Measurements from ENCODE around the gene TBL1Y. TPM values are rescaled to one million over a fixed set of nuclear protein-coding genes. Genes with fewer than 3 reads are reported as not detected.

TBL1Y gene
- total RNA-seq, 1 donor from 2014 or later, result not detected

GRCh38 chrY:6968191-6968590 lies 57.7 kb downstream of the TBL1Y start:
- H3K36me3 Mint-ChIP-seq (ENCODE audit: insufficient read depth), result no peaks in the 10 kb centered on the region
- no peak for DNase-seq (ENCODE audit: low spot score, unreplicated experiment)
- TF ChIP-seq, protein P1, sequence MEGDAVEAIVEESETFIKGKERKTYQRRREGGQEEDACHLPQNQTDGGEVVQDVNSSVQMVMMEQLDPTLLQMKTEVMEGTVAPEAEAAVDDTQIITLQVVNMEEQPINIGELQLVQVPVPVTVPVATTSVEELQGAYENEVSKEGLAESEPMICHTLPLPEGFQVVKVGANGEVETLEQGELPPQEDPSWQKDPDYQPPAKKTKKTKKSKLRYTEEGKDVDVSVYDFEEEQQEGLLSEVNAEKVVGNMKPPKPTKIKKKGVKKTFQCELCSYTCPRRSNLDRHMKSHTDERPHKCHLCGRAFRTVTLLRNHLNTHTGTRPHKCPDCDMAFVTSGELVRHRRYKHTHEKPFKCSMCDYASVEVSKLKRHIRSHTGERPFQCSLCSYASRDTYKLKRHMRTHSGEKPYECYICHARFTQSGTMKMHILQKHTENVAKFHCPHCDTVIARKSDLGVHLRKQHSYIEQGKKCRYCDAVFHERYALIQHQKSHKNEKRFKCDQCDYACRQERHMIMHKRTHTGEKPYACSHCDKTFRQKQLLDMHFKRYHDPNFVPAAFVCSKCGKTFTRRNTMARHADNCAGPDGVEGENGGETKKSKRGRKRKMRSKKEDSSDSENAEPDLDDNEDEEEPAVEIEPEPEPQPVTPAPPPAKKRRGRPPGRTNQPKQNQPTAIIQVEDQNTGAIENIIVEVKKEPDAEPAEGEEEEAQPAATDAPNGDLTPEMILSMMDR (IDR thresholded peaks at IDR 0.05; ENCODE audit: unreplicated experiment), result no peak
- no peak overlapping the region for H3K4me3 Mint-ChIP-seq (ENCODE audit: low read depth)
- no peaks in the 10 kb centered on the region for H3K27me3 Mint-ChIP-seq
- no peaks in the 10 kb centered on the region for H3K4me1 Mint-ChIP-seq (ENCODE audit: low read depth)
- no peaks in the 10 kb centered on the region for H3K9me3 Mint-ChIP-seq (ENCODE audit: low read depth)
- H3K27ac Mint-ChIP-seq, result no peak overlapping the region

GRCh38 chrY:6972271-6972887 lies 61.9 kb downstream of the TBL1Y start:
- H3K27me3 Mint-ChIP-seq, result no peaks in the 10 kb centered on the region
- no peak overlapping the region for H3K27ac Mint-ChIP-seq
- no peaks in the 10 kb centered on the region for H3K4me1 Mint-ChIP-seq (ENCODE audit: low read depth)
- DNase-seq (ENCODE audit: low spot score, unreplicated experiment), result no peak
- no peaks in the 10 kb centered on the region for H3K36me3 Mint-ChIP-seq (ENCODE audit: insufficient read depth)
- no peaks in the 10 kb centered on the region for H3K9me3 Mint-ChIP-seq (ENCODE audit: low read depth)
- TF ChIP-seq, protein P1 (IDR thresholded peaks at IDR 0.05; ENCODE audit: unreplicated experiment), result no peak
- H3K4me3 Mint-ChIP-seq (ENCODE audit: low read depth), result no peak overlapping the region

DNA sequence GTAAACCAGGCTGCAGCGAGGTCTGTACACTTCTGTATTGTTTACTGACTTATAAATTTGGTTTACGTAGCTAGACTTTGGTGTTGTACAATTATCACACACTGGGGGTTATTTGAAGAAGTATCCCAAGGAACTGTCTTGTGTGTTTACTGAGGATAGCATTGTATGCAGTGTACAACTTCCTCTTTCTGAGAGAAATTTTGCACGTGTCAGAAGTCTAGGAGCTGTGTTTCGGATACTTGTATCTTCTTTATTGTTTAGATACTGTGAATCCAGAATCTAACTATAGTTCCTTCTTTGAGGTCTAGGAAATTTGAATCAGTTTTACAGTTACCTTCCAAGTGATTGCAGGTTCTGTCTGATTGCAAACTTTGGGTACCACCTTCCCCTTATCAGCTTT lies 64.5 kb downstream of the TBL1Y start:
- Mint-ChIP-seq H3K36me3 (ENCODE audit: insufficient read depth) (no peaks in the 10 kb centered on the region), H3K27ac (no peak overlapping the region), H3K27me3 (no peaks in the 10 kb centered on the region), H3K4me1 (ENCODE audit: low read depth) (no peaks in the 10 kb centered on the region), H3K4me3 (ENCODE audit: low read depth) (no peak overlapping the region), H3K9me3 (ENCODE audit: low read depth) (no peaks in the 10 kb centered on the region)
- TF ChIP-seq, protein P1 (IDR thresholded peaks at IDR 0.05; ENCODE audit: unreplicated experiment), result no peak
- no peak for DNase-seq (ENCODE audit: low spot score, unreplicated experiment)

GRCh38 chrY:6977783-6978182 lies 67.3 kb downstream of the TBL1Y start:
- Mint-ChIP-seq H3K4me1 (ENCODE audit: low read depth) (no peaks in the 10 kb centered on the region), H3K9me3 (ENCODE audit: low read depth) (no peaks in the 10 kb centered on the region), H3K4me3 (ENCODE audit: low read depth) (no peak overlapping the region), H3K27ac (no peak overlapping the region), H3K36me3 (ENCODE audit: insufficient read depth) (no peaks in the 10 kb centered on the region), H3K27me3 (no peaks in the 10 kb centered on the region)
- no peak for DNase-seq (ENCODE audit: low spot score, unreplicated experiment)
- TF ChIP-seq, protein P1 (IDR thresholded peaks at IDR 0.05; ENCODE audit: unreplicated experiment), result no peak

GRCh38 chrY:6983221-6983620 lies 72.7 kb downstream of the TBL1Y start:
- H3K36me3 Mint-ChIP-seq (ENCODE audit: insufficient read depth), result no peaks in the 10 kb centered on the region

More at GRCh38 chrY:6983221-6983620, 72.7 kb downstream of the TBL1Y start:
- Mint-ChIP-seq H3K27me3 (no peaks in the 10 kb centered on the region), H3K4me3 (ENCODE audit: low read depth) (no peak overlapping the region), H3K27ac (no peak overlapping the region), H3K9me3 (ENCODE audit: low read depth) (no peaks in the 10 kb centered on the region), H3K4me1 (ENCODE audit: low read depth) (no peaks in the 10 kb centered on the region)
- TF ChIP-seq, protein P1 (IDR thresholded peaks at IDR 0.05; ENCODE audit: unreplicated experiment), result no peak
- no peak for DNase-seq (ENCODE audit: low spot score, unreplicated experiment)

Measured in progenitor cell of endocrine pancreas (in vitro differentiated cells).